Skeletal muscle satellite cell (primary cell): ENCODE data around the gene CFAP157.

Experiments
- H3K27me3 ChIP-seq: 2 replicates; pipeline ENCODE4 v1.7.0; 2013; ENCODE audit warnings: low read length; ENCODE audit not compliant: control insufficient read depth, insufficient read depth
- H3K36me3 ChIP-seq: 2 replicates; pipeline ENCODE4 v1.7.0; 2013; ENCODE audit warnings: mild to moderate bottlenecking, control low read depth, low read length; ENCODE audit not compliant: insufficient read depth
- H3K4me1 ChIP-seq: 2 replicates; pipeline ENCODE4 v1.7.0; 2013; ENCODE audit warnings: low read length; ENCODE audit not compliant: control insufficient read depth, insufficient read depth
- H3K4me2 ChIP-seq: 2 replicates; pipeline ENCODE4 v1.7.0; 2013; ENCODE audit warnings: mild to moderate bottlenecking, low read length
- H3K4me3 ChIP-seq: 2 replicates; pipeline ENCODE4 v1.7.0; 2013; ENCODE audit warnings: low read length
- H3K9ac ChIP-seq: 2 replicates; pipeline ENCODE4 v1.7.0; 2013; ENCODE audit warnings: mild to moderate bottlenecking, low read depth, low read length, moderate library complexity
- H3K9me3 ChIP-seq: replicated peaks from 2 replicates; pipeline ENCODE4 v1.7.0; 2013; ENCODE audit warnings: mild to moderate bottlenecking, control low read depth, low read length

The CFAP157 gene

DNA sequence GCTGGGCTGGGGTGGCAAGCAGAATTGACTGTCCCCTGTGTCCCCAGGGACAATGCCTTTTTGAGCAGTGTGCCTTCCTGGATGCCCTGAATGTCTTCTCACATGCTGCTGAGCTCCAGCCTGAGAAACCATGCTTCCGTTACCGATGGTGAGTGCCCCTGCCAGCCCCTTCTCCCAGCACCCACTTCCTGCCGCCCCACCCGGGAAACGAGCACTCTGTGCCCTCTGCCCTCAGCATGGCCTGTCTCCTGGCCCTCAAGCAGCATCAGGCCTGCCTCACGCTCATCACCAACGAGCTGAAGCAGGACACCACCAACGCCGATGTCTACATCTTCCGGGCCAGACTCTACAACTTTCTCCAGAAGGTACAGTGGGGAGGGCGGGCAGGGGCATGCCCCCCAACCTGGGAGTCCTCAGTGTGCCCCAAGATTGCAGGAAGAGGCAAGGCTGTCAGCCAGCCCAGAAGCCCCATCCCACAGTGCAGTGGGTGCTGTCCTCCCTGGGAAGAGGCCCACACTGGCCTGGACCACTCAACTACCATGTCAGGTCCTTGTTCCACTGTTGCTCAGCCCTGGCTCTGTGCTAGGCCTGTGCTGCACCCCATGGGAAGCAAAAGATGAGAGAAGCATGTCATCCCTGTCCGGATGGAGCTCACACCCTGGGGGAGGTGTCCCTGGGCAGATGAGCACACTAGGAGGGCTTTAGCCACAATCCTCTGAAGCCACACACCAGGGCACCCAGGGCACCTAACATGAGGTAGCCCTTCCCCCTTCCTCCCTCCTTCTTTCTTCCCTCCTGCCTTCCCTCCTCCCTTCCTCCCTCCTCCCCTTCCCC is 13.5 kb downstream of the CFAP157 start:
- Histone ChIP-seq H3K9me3 (no peaks in the 10 kb centered on the region), H3K9ac (no peak overlapping the region), H3K27me3 (no peaks in the 10 kb centered on the region), H3K36me3 (no peaks in the 10 kb centered on the region), H3K4me3 (no peak overlapping the region), H3K4me1 (peaks cover 35% of the 10 kb centered on the region), H3K4me2 (no peak overlapping the region)

DNA sequence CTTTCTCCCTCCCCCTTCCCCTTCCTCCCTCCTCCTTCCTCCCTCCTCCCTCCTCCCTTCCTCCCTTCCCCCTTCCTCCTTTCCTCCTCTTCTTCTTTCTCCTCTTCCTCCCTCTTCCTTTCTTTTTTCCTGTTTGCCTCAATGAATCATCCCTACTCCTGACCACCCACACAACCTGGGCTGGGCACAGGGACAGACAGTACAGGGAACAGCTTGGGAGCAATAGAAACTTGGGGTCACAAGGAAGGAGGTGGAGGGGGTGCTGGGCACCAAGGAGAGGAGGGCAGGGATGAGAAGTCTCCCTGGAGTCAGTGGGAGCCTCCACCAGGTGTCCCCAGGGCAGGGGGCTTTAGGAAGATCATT is 14.1 kb downstream of the CFAP157 start:
- H3K9ac ChIP-seq, result no peak overlapping the region

DNA sequence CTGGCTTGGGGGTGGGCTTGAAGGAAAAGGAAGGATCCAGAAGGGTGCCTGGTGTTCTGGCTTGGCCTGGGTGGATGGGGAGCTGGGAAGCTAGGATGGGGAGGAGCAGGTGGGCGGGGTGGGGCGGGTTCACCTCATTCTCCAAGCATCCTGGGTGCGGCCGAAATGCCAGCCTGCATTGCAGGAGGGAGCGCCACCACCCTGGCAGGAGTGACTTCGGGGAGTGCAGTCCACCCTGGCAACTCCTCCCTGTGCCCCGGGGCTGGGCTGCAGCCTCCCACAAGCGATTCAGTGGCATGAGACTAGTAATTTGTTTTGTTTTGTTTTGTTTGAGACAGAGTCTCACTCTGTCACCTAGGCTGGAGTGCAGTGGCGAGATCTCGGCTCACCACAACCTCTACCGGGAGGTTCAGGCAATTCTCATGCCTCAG is 14.6 kb downstream of the CFAP157 start:
- H3K4me1 ChIP-seq, result peaks cover 30% of the 10 kb centered on the region

More for the DNA sequence above, 14.1 kb downstream of the CFAP157 start:
- Histone ChIP-seq H3K4me2 (peak overlapping the region; percentile 44), H3K4me1 (peaks cover 35% of the 10 kb centered on the region), H3K27me3 (no peaks in the 10 kb centered on the region), H3K36me3 (no peaks in the 10 kb centered on the region), H3K9me3 (no peaks in the 10 kb centered on the region), H3K4me3 (no peak overlapping the region)

DNA sequence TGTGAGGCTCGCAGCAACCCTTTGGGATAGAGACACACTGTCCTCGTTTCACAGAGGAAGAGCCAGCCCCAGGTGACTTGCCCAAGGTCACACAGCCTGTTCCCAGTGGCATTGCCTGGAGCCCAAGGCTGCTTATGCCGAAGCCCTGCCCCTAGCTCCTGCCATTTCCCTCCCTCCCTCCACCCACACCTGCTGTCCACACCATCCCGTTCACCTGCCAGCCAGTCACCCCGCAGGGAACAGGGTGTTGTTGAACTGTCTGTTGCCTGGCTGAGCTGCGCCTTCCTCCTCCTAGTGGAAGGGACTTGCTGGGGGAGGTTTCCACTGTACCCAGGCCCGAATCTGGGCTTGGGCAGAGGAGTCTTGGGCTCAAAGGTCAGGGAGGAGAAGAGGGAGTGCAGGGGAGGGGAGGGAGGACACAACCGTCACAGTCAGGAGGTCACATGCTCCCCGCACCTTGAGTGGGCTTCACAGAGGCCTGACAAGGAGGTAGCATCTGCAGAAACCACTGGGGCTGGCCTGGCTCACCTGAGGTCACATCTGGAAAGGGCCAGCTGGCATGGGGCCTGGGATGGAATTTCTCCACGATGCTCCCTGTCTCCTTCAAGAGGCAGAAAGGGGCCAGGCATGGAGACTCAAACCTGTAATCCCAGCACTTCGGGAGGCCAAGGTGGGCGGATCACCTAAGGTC is 15.4 kb downstream of the CFAP157 start:
- Histone ChIP-seq H3K9me3 (no peaks in the 10 kb centered on the region), H3K4me1 (peaks cover 30% of the 10 kb centered on the region), H3K4me3 (no peak overlapping the region), H3K4me2 (no peak overlapping the region), H3K9ac (no peak overlapping the region), H3K27me3 (no peaks in the 10 kb centered on the region), H3K36me3 (no peaks in the 10 kb centered on the region)

More for the DNA sequence above, 14.6 kb downstream of the CFAP157 start:
- H3K4me2 ChIP-seq, result no peak overlapping the region
- H3K9me3 ChIP-seq, result no peaks in the 10 kb centered on the region
- H3K27me3 ChIP-seq, result no peaks in the 10 kb centered on the region
- no peaks in the 10 kb centered on the region for H3K36me3 ChIP-seq
- no peak overlapping the region for H3K4me3 ChIP-seq
- H3K9ac ChIP-seq, result no peak overlapping the region

DNA sequence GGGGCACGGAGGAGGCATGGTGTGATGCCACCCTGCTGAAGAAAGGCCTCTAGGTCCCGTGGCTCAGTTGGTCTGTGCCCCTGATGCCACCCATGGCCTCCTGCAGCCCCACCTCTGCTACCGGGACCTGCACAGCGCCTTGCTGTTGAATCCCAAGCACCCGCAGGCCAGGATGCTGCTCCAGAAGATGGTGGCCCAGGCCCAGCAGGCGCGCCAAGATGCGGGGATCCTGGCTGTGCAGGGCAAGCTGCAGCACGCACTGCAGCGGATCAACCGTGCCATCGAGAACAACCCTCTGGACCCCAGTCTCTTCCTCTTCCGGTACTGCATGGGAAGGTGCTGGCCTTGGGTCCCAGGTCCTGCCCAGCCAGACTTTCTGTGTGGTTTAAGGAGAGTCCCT is 16.2 kb downstream of the CFAP157 start:
- H3K4me3 ChIP-seq, result no peak overlapping the region

DNA sequence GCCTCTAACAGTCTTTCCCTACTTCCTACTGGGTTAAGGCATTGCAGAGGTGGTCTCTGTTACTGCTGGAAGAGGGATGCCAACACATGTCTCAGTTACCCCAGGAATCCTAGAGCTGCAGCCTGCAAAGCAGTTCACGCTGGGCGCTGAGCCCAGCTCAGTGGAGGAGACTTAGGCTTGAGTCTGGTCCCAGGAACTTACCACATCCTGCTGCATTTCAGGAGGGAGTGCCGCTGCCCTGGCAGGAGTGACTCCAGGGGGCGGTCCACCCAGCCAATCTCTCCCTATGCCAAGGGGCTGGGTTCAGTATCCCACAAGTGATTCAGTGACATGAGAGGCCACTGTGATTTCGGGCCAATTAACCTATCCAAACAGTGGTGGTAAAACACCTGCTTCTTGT is 16.7 kb downstream of the CFAP157 start:
- no peaks in the 10 kb centered on the region for H3K9me3 ChIP-seq
- H3K27me3 ChIP-seq, result no peaks in the 10 kb centered on the region
- H3K4me2 ChIP-seq, result no peak overlapping the region
- no peaks in the 10 kb centered on the region for H3K36me3 ChIP-seq
- H3K4me3 ChIP-seq, result no peak overlapping the region
- H3K9ac ChIP-seq, result no peak overlapping the region
- H3K4me1 ChIP-seq, result peaks cover 30% of the 10 kb centered on the region

More for the DNA sequence above, 16.2 kb downstream of the CFAP157 start:
- Histone ChIP-seq H3K36me3 (no peaks in the 10 kb centered on the region), H3K27me3 (no peaks in the 10 kb centered on the region), H3K4me1 (peaks cover 30% of the 10 kb centered on the region), H3K9ac (no peak overlapping the region), H3K9me3 (no peaks in the 10 kb centered on the region), H3K4me2 (no peak overlapping the region)

DNA sequence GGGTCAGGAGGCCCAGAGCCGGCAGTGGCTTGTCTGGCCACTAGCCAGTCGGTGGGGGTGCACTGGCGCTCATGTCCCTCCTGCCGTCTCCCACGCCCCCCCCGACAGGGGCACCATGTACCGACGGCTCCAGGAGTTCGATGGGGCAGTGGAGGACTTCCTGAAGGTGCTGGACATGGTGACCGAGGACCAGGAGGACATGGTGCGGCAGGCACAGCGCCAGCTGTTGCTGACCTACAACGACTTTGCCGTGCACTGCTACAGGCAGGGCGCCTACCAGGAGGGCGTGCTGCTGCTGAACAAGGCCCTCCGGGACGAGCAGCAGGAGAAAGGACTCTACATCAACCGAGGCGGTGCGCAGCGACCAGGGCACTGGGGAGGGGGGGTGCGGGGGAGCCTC is 17.2 kb downstream of the CFAP157 start:
- peaks cover 30% of the 10 kb centered on the region for H3K4me1 ChIP-seq
- no peak overlapping the region for H3K4me3 ChIP-seq
- H3K27me3 ChIP-seq, result no peaks in the 10 kb centered on the region
- H3K9me3 ChIP-seq, result no peaks in the 10 kb centered on the region
- no peaks in the 10 kb centered on the region for H3K36me3 ChIP-seq
- no peak overlapping the region for H3K9ac ChIP-seq
- H3K4me2 ChIP-seq, result no peak overlapping the region

DNA sequence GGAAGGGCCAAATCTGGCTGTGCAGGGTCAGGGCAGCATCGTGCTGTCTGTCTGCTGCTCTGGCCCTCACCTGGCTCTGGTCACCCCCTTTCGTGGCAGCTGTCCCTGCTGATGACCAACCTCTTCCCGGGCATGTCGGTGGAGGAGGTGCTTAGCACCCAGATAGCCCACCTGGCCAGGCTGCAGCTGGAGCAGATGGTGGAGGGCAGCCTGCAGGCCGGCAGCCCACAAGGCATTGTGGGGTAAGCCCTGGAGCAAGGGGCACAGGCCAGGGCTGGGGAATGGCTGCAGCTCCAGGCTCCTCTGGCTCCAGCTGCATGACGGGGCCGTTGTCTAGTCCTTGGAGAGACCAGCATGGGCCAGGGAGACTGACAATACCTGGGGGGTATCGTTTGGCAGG is 20.1 kb downstream of the CFAP157 start:
- Histone ChIP-seq H3K4me3 (no peak overlapping the region), H3K36me3 (no peaks in the 10 kb centered on the region), H3K4me2 (no peak overlapping the region), H3K27me3 (no peaks in the 10 kb centered on the region), H3K9me3 (no peaks in the 10 kb centered on the region), H3K4me1 (peaks cover 20% of the 10 kb centered on the region), H3K9ac (no peak overlapping the region)

DNA sequence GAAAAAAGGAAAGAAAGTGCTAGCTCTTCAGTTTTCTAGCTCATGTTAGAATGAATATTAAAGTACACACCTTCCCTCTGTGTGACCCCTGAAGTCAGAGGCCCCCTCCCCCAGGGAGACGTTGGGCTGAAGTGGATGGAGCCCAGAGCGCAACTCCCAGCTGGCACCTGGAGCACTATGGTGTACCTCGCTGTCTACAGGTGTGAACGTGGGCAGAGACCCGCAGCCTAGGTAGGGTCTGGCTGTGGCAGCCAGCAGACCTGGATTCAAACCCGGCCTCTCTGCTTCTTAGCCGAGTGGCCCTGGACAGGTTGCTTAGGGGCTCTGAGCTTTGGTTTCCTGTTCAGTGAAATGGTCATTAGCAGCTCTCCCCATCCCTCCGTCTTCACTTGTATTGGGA is 22.0 kb downstream of the CFAP157 start:
- Histone ChIP-seq H3K9ac (no peak overlapping the region), H3K27me3 (no peaks in the 10 kb centered on the region), H3K9me3 (no peaks in the 10 kb centered on the region), H3K4me1 (peaks cover 10% of the 10 kb centered on the region), H3K4me3 (no peak overlapping the region), H3K4me2 (no peak overlapping the region), H3K36me3 (no peaks in the 10 kb centered on the region)

DNA sequence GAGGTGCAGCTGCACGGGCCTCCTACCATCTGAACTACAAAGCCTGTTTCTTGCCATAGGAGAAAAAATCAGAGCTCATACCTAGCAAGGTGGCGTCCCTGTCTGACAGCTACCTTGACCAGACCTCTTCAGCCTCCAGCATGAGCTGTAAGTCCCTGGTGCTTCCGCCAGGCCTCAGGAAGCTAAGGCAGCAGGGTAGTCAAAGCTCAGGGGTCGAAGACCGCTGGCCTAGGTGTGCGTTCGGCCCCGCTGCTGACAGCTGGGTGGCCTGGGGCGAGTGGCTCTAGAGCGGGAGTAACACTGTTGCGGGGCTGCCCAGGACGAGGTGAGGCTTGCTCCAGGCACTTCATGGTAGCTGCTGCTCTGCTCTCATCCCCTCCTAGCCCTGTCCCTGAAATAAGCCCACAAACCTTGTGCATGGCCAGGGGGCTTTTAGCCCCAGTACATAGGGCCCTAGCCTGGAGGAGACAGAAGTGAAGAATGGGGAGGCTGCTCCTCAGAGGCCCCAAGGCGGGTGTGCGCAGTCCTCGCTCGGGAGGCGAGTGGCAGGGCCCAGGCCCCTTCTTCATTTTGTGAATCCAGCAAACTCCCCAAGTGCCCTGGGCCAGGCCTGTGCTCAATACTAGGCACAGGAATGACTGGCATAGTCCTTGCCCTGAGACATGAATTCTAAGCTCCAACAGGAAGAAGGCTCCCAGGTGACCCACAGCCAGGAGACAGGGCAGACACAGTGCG is 22.9 kb downstream of the CFAP157 start:
- Histone ChIP-seq H3K4me2 (no peak overlapping the region), H3K9me3 (no peaks in the 10 kb centered on the region), H3K9ac (no peak overlapping the region), H3K4me1 (peaks cover 8% of the 10 kb centered on the region), H3K4me3 (no peak overlapping the region), H3K27me3 (no peaks in the 10 kb centered on the region), H3K36me3 (no peaks in the 10 kb centered on the region)

DNA sequence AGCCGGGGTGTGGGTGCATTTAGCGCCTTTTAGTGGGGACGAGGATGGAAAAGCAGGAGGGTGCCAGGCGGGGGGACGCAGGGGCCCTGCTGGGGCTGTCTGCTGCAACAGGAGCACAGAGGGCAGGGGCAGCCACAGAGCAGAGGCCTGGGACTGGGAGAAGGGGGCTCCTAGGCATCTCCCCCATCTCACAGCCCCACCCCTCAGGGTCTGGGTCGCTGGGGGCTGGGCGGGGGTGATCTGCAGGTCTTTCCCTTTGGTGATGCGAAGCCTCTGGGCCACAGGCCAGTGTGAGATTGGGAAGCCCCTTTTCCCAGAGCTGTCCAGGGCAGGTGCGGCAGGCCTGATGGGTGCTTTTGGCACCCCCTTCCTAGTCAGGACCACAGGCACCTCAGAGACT is 23.5 kb downstream of the CFAP157 start:
- Histone ChIP-seq H3K4me2 (no peak overlapping the region), H3K27me3 (no peaks in the 10 kb centered on the region), H3K9ac (no peak overlapping the region), H3K36me3 (no peaks in the 10 kb centered on the region), H3K4me1 (peaks cover 6% of the 10 kb centered on the region), H3K4me3 (no peak overlapping the region), H3K9me3 (no peaks in the 10 kb centered on the region)
